SK-N-MC (cell line): Measurements from ENCODE around the gene PRRX2.
"Not testable (repeated sequence)": the region's sequence is repeated elsewhere in the genome, so short reads cannot be mapped to it uniquely, and the experiment has no call there.

Experiments
- DNase-seq: peaks from one replicate; pipeline ENCODE4 v3.0.0-alpha.2; 2011; ENCODE audit warnings: low read depth, low spot score
- H3K27ac ChIP-seq: fragments of 200-600 bp; sonication (generic); 2 replicates; pipeline ENCODE4 v1.5.1; 2016; ENCODE audit warnings: mixed run types
- H3K36me3 ChIP-seq: fragments of 200-600 bp; sonication (generic); 2 replicates; pipeline ENCODE4 v1.6.1; 2017; ENCODE audit warnings: antibody characterized with exemption, low read length, mixed read lengths; ENCODE audit not compliant: insufficient read depth
- H3K4me3 ChIP-seq: fragments of 200-600 bp; sonication (generic); 2 replicates; pipeline ENCODE4 v1.5.1; 2016
- H3K9ac ChIP-seq: fragments of 200-600 bp; sonication (generic); 2 replicates; pipeline ENCODE4 v1.8.0; 2017; ENCODE audit warnings: mixed run types, mixed read lengths; ENCODE audit not compliant: insufficient read length
- H3K9me3 ChIP-seq: fragments of 200-600 bp; sonication (generic); 2 replicates; pipeline ENCODE4 v1.6.1; 2017; ENCODE audit warnings: low read depth, mild to moderate bottlenecking, antibody characterized with exemption, low read length, moderate library complexity, mixed read lengths
- EZH2 ChIP-seq: fragments of 200-600 bp; sonication (generic); IDR thresholded peaks from one replicate; pipeline ENCODE4 v1.6.1; 2017; ENCODE audit warnings: antibody characterized with exemption
- FOXP2 ChIP-seq: optimal IDR thresholded peaks from 2 replicates; pipeline ENCODE3; 2011; ENCODE audit warnings: mild to moderate bottlenecking, moderate library complexity; ENCODE audit not compliant: insufficient read depth; ENCODE audit errors: extremely low read length, control extremely low read depth
- POLR2AphosphoS5 ChIP-seq: IDR thresholded peaks from 2 replicates; pipeline ENCODE4 v1.6.1; 2012; ENCODE audit warnings: mild to moderate bottlenecking, low read depth, low read length, borderline replicate concordance

The PRRX2 gene

DNA sequence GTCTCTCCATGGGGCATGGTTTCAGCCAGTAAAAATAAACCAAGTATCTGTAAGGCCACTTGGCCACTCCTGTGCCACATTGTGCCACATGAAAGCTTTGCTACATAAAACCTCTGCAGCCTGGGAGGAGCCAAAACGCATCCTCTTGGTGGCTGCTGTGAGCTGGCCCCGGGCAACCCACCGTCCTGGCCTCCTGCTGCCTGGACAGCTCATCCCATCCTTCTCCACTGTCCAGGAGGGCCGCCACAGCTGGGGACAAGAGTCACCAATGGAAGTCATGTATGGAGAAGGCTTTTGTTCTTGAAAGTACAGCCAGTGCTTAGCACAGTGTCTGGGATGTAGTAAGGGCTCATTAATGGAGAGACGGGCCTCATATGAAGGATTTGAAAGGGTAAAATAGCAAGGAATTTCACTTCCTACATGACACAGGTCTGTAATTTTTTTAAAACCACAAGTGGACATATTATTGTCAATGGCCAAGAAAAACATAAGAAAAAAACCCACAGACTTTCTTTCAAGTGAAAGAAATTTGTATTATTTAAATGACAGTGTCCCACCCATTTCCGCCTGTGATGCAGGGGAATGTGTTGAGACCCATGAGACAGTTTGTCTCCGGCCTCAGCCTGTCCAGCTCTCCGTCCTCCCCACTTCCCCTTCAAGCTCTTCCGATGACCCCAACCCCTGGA is 80.8 kb downstream of the PRRX2 start:
- DNase-seq: no peak
- no peaks in the 10 kb centered on the region for H3K36me3 ChIP-seq

GRCh38 chr9:129748249-129748648 is 82.8 kb downstream of the PRRX2 start:
- H3K27ac ChIP-seq: no peak overlapping the region
- no peak overlapping the region for H3K9ac ChIP-seq
- H3K4me3 ChIP-seq: no peak overlapping the region
- H3K9me3 ChIP-seq: no peaks in the 10 kb centered on the region
- TF ChIP-seq EZH2 (no peak), FOXP2 (no peak), POLR2AphosphoS5 (no peak)
- no peak for DNase-seq
- no peaks in the 10 kb centered on the region for H3K36me3 ChIP-seq

More for the DNA sequence above, 80.8 kb downstream of the PRRX2 start:
- no peak for TF ChIP-seq FOXP2
- no peak for TF ChIP-seq POLR2AphosphoS5
- no peak for TF ChIP-seq EZH2
- Histone ChIP-seq H3K27ac (no peak overlapping the region), H3K9me3 (no peaks in the 10 kb centered on the region), H3K9ac (no peak overlapping the region), H3K4me3 (no peak overlapping the region)

DNA sequence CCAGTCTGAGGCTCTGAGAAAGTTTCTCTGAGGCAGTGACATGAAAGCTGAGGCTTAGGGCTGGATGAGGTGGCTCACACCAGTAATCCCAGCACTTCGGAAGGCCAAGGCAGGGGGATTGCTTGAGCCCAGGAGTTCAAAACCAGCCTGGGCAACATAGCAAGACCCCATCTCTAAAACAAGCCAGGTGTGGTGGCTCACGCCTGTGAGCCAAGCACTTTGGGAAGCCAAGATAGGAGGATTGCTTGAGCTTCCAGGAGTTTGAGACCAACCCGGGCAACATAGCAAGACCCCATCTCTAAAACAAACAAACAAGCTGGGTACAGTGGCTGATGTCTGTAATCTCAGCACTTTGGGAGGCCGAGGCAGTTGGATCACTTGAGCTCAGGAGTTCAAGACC is 83.6 kb downstream of the PRRX2 start:
- not testable (repeated sequence) for H3K9ac ChIP-seq, DNase-seq, H3K4me3 ChIP-seq, H3K9me3 ChIP-seq, H3K27ac ChIP-seq, H3K36me3 ChIP-seq

- Histone ChIP-seq H3K27ac (no peak overlapping the region), H3K36me3 (no peaks in the 10 kb centered on the region), H3K9me3 (no peaks in the 10 kb centered on the region), H3K4me3 (no peak overlapping the region), H3K9ac (no peak overlapping the region)
- TF ChIP-seq EZH2: no peak
- DNase-seq: no peak
These were observed 84.1 kb downstream of the PRRX2 start for GRCh38 chr9:129749575-129749974.

DNA sequence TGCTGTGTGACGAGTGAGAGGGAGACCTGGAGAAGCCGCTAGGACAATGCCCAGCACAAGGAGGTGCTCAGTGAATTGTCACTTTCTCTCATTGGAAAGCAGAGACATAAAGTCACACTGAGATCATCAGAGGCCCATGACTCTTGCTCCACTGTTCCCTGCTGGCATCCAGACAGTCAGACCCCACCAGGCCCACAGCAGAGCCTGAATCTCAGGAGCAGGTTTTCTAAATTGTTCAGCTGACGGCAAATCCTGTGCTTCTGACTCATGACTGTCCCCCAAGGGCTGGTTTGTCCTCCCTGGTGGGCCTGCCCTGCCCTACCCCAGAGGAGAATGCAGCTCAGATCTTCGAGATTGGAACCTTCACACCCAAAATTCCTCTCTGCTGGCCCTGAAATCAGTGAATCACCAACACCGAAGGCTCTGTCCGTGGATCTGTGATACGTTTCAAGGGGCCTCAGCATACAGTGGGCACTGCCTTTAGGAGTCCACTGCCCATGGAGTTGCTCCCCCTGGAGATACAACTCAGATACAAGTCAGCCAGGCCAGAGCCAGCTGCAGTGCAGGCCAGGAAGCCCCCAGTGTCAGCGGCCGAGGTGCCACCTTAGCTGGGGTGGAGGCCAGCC is 84.7 kb downstream of the PRRX2 start:
- Histone ChIP-seq H3K9me3 (no peaks in the 10 kb centered on the region), H3K27ac (no peak overlapping the region), H3K9ac (no peak overlapping the region), H3K4me3 (no peak overlapping the region), H3K36me3 (no peaks in the 10 kb centered on the region)
- TF ChIP-seq POLR2AphosphoS5 (no peak), FOXP2 (no peak), EZH2 (no peak)
- DNase-seq: no peak

- DNase-seq: no peak
- Histone ChIP-seq H3K9ac (no peak overlapping the region), H3K27ac (no peak overlapping the region), H3K9me3 (no peaks in the 10 kb centered on the region), H3K36me3 (no peaks in the 10 kb centered on the region), H3K4me3 (peak overlapping the region; percentile 68)
- TF ChIP-seq EZH2: no peak
- no peak for TF ChIP-seq FOXP2
- TF ChIP-seq POLR2AphosphoS5: no peak
These were observed 86.7 kb downstream of the PRRX2 start for GRCh38 chr9:129751841-129752801.

DNA sequence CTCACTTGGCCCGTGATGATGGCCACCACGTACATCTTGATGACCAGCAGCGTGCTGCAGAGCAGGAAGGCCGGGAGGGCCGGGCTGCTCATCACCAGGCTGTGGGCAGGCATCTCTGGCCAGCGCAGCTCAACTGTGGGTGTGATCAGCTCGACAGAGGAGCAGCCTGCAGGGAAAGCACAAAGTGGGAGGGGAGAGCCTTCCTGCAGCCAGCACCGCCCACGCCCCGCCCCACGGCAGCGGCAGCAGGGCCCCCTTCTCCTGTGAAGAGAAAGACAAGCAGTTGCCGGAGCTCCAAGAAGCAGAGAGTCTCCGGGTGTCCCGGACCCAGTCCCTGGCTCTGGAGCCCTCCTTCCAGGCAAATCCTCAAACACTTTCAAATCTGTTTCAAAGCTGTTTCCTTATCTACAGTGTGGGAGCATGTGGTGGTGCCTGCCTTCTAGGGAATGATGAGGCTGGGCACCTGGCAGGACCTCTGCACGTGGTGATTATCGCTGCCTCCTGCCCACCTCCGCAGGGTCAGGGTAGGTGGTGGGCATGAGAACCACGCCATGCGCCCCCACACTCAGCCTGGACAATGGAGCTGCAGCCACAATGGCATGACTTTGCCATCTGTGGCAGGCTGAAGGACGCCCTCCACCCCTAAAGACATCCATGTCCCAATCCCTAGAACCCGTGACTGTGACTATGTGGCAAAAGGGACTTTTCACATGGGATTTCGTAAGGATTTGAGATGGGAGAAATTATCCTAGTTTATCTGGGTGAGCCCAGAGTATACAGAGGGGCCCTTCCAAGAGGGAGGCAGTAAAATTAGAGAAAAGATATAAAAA is 87.7 kb downstream of the PRRX2 start, which contains the start of gene PTGES:
Gene PTGES, minus strand, starts transcription at position 143 of the 830 bp plus-strand sequence. Its CDS starts 30 bp downstream, at position 113.
- Histone ChIP-seq H3K27ac (no peak within 1 kb of the TSS), H3K4me3 (peak within 1 kb of the TSS; percentile 68), H3K36me3 (no peaks in the 10 kb centered on the region), H3K9me3 (no peaks in the 10 kb centered on the region), H3K9ac (no peak within 1 kb of the TSS)
- TF ChIP-seq POLR2AphosphoS5 (no peak), FOXP2 (no peak), EZH2 (no peak)
- no peak for DNase-seq

GRCh38 chr9:129755151-129755550 is 89.7 kb downstream of the PRRX2 start:
- DNase-seq: no peak
- Histone ChIP-seq H3K36me3 (no peaks in the 10 kb centered on the region), H3K9ac (no peak overlapping the region), H3K27ac (no peak overlapping the region), H3K4me3 (no peak overlapping the region), H3K9me3 (no peaks in the 10 kb centered on the region)
- TF ChIP-seq FOXP2 (no peak), EZH2 (no peak), POLR2AphosphoS5 (no peak)
